Thyroid gland (tissue), 4 donors: ENCODE measurements around the gene KLHL36.

Experiments used
- CTCF ChIP-seq, 6 experiments: fragments of 200-600 bp in 3 of 6; fragments of 450-650 bp in 3 of 6; sonication (generic) in 3 of 6; IDR thresholded peaks; one replicate each; pipeline ENCODE4 v1.5.1; 2016 to 2019; ENCODE audit warnings: antibody characterized with exemption in 6 of 6, mild to moderate bottlenecking in 2 of 6, inconsistent platforms in 1 of 6, moderate library complexity in 1 of 6
- POLR2A ChIP-seq, 2 donors: fragments of 450-650 bp; IDR thresholded peaks; one replicate each; pipeline ENCODE4 v1.6.1; 2017; ENCODE audit warnings: antibody characterized with exemption in 2 of 2, mild to moderate bottlenecking in 2 of 2, moderate library complexity in 1 of 2

DNA sequence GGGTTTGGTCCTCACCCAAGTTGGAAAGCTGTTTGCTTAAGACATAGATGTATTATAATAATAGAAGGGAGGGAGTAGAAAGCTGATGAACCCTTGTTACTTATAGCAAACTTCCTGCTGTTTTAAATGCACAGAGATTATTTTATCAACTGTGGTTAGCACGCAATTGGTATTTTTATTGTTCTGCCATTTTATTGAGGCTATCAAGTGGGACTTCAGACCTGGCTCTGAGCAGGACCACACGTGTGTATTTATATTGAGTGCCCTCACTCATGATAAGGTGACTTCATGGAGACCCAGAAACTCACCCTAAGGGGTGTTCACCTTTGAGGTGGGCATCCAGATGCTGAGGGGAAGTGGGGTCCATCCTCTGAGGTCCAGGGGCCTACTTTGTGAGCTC is 17.0 kb downstream of the KLHL36 start:
- TF ChIP-seq CTCF (IDR thresholded peaks at IDR 0.05) (no peak), POLR2A (IDR thresholded peaks at IDR 0.05) (no peak)
